ENCODE results near the gene SYNDIG1.
"Not testable (repeated sequence)": the region's sequence is repeated elsewhere in the genome, so short reads cannot be mapped to it uniquely, and the experiment has no call there.

The SYNDIG1 gene

GRCh38 chr20:24617757-24618450 is 148.5 kb downstream of the SYNDIG1 start:
- DNase-seq (ENCODE audit: low read depth) = no peak
- H3K4me3 ChIP-seq (ENCODE audit: low read length) = no peak overlapping the region
- no peak for TF ChIP-seq CTCF (IDR thresholded peaks at IDR 0.05; ENCODE audit: insufficient read depth, low read depth, low read length, missing control alignments)

- TF ChIP-seq CTCF (IDR thresholded peaks at IDR 0.05; ENCODE audit: insufficient read depth, low read depth, low read length, missing control alignments) = no peak
- DNase-seq (ENCODE audit: low read depth) = no peak
- H3K4me3 ChIP-seq (ENCODE audit: low read length) = no peak overlapping the region
Observed at GRCh38 chr20:24618739-24619138, 149.3 kb downstream of the SYNDIG1 start.

GRCh38 chr20:24619212-24619611 is 149.8 kb downstream of the SYNDIG1 start:
- TF ChIP-seq CTCF (IDR thresholded peaks at IDR 0.05; ENCODE audit: insufficient read depth, low read depth, low read length, missing control alignments) = no peak
- DNase-seq (ENCODE audit: low read depth) = no peak
- H3K4me3 ChIP-seq (ENCODE audit: low read length) = no peak overlapping the region

- DNase-seq (ENCODE audit: low read depth) = no peak
- no peak for TF ChIP-seq CTCF (IDR thresholded peaks at IDR 0.05; ENCODE audit: insufficient read depth, low read depth, low read length, missing control alignments)
- H3K4me3 ChIP-seq (ENCODE audit: low read length) = no peak overlapping the region
Observed at GRCh38 chr20:24620937-24621519, 151.6 kb downstream of the SYNDIG1 start.

GRCh38 chr20:24622856-24623255 is 153.4 kb downstream of the SYNDIG1 start:
- no peak for DNase-seq (ENCODE audit: low read depth)
- no peak for TF ChIP-seq CTCF (IDR thresholded peaks at IDR 0.05; ENCODE audit: insufficient read depth, low read depth, low read length, missing control alignments)
- no peak overlapping the region for H3K4me3 ChIP-seq (ENCODE audit: low read length)

GRCh38 chr20:24626141-24626540 is 156.7 kb downstream of the SYNDIG1 start:
- not testable (repeated sequence) for H3K4me3 ChIP-seq (ENCODE audit: low read length); DNase-seq (ENCODE audit: low read depth)

GRCh38 chr20:24627291-24627690 is 157.9 kb downstream of the SYNDIG1 start:
- DNase-seq (ENCODE audit: low read depth) = no peak
- no peak for TF ChIP-seq CTCF (IDR thresholded peaks at IDR 0.05; ENCODE audit: insufficient read depth, low read depth, low read length, missing control alignments)
- H3K4me3 ChIP-seq (ENCODE audit: low read length) = no peak overlapping the region

Data from epithelial cell of esophagus (primary cell).